ENCODE results near the gene PDE4B.

PDE4B gene

DNA sequence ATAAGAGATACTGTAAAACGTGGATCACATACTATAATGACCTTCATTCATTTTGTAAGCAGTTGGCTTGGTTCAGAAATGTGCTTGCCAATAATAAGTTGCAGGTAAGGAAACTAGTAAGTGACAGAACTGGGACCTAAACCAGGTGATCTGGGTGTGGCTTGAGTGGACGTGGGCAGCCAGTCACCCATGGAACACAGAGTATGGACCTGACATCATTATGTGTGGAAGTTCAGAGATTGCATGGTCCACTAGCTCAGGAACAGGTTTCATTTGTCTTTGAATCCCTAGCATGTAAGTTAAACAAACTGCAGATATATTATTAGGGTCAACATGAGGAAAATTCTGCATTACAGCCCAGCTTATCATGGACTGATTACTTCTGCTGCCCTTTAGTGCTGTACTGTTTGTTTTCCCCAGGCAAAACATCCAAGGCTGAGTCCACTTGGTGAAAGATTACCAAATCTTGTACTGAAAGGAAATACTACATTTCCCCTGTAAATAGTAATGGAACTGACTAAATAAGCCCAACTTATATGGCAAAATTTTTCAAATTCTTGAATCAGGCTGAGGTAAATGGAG, 414.0 kb downstream of the PDE4B start:
- TF ChIP-seq, protein P1, sequence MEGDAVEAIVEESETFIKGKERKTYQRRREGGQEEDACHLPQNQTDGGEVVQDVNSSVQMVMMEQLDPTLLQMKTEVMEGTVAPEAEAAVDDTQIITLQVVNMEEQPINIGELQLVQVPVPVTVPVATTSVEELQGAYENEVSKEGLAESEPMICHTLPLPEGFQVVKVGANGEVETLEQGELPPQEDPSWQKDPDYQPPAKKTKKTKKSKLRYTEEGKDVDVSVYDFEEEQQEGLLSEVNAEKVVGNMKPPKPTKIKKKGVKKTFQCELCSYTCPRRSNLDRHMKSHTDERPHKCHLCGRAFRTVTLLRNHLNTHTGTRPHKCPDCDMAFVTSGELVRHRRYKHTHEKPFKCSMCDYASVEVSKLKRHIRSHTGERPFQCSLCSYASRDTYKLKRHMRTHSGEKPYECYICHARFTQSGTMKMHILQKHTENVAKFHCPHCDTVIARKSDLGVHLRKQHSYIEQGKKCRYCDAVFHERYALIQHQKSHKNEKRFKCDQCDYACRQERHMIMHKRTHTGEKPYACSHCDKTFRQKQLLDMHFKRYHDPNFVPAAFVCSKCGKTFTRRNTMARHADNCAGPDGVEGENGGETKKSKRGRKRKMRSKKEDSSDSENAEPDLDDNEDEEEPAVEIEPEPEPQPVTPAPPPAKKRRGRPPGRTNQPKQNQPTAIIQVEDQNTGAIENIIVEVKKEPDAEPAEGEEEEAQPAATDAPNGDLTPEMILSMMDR (IDR thresholded peaks at IDR 0.05; ENCODE audit: borderline replicate concordance, control extremely low read depth, extremely low read depth, insufficient read depth, missing control alignments) = no peak
- in situ Hi-C loops (cut with MboI; ENCODE audit: low sequenced_read_pairs, unreplicated experiment) = no loop called here
- DNase-seq (ENCODE audit: low spot score) = no peak

DNA sequence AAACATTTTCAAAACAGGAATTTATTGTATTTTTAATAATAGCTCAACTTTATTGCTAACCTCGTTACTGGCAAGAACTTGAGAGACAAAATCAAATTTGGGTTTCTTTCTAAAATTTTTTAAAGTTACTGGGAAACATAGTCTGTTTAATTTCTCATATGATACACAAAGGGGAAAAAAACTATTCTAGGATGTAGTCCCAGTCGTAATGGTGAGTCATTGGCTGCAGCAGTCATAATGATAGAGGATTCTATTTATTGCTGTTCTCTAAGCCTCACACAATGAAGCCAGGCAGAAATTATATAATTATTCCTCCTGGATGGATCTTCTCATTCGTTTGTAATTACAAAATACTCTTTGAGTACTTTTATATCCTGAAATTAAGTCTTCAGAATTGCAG, 414.8 kb downstream of the PDE4B start:
- in situ Hi-C loops (cut with MboI; ENCODE audit: low sequenced_read_pairs, unreplicated experiment) = no loop called here
- no peak for DNase-seq (ENCODE audit: low spot score)
- TF ChIP-seq, protein P1 (IDR thresholded peaks at IDR 0.05; ENCODE audit: borderline replicate concordance, control extremely low read depth, extremely low read depth, insufficient read depth, missing control alignments) = no peak

DNA sequence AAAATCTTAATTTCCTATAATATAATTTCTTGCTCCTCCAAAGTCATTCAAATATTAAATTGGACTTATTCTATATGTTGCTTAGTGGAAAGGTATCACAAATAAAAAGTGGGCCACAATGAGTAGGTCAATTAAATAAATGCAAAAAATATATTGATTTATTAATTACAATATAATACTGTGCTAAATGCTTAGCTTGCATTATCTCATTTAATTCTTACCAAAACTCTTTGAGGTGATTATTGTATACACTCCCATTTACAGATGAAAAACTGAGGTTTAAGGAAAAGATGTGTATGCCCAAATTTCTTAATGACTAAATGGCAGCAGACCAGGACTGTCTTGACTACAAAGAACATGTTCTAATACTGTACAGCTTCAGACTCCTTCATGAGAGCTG, 415.9 kb downstream of the PDE4B start:
- in situ Hi-C loops (cut with MboI; ENCODE audit: low sequenced_read_pairs, unreplicated experiment) = no loop called here
- TF ChIP-seq, protein P1 (IDR thresholded peaks at IDR 0.05; ENCODE audit: borderline replicate concordance, control extremely low read depth, extremely low read depth, insufficient read depth, missing control alignments) = no peak
- DNase-seq (ENCODE audit: low spot score) = no peak

DNA sequence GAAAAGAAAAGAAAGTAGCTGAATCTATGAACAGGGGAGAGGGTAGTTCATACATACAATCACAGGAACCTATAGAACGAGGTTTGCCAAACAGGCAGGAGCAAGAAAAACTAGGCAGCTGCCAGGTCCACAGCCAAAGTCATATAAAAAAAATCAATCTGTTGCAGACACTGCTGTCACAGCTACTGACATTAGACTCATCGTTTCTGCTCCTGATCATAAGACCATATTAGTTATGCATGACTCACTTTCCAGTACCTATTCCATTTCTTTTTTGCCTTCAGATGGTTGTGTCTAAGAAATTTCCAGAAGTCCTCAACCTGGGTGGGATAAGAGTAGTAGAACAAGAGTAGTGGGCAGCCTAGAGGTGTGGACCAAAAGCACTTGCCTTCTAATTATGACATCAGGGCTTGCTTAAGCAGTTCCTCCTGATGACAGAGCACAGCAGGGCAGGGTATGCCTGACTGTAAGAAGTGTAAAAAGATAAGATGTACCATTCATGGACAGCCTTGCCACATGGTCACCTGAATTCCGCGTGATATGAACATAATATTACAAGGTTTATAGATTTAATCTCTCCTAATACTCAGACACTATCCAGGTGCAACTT, 418.0 kb downstream of the PDE4B start:
- in situ Hi-C loops (cut with MboI; ENCODE audit: low sequenced_read_pairs, unreplicated experiment) = no loop called here
- DNase-seq (ENCODE audit: low spot score) = no peak
- TF ChIP-seq, protein P1 (IDR thresholded peaks at IDR 0.05; ENCODE audit: borderline replicate concordance, control extremely low read depth, extremely low read depth, insufficient read depth, missing control alignments) = no peak

DNA sequence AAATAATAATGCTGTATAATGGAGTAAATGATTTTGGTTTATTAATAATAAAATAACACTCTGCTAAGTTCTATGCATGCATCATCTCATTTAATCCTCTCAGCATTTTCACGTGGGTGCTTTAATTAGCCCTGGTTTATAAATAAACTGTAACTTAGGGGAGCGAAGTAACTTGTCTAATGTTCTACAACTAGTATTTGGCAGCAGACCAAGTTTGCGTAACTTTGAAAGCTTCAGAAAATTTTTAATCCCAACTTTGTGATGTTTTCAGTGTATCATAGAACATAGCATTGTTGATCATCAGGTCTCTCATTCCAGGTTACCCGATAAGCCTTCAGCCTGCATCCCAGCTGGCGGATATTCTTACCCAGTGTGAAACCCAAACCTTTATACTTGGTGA, 418.8 kb downstream of the PDE4B start:
- in situ Hi-C loops (cut with MboI; ENCODE audit: low sequenced_read_pairs, unreplicated experiment) = no loop called here
- no peak for DNase-seq (ENCODE audit: low spot score)
- TF ChIP-seq, protein P1 (IDR thresholded peaks at IDR 0.05; ENCODE audit: borderline replicate concordance, control extremely low read depth, extremely low read depth, insufficient read depth, missing control alignments) = no peak

DNA sequence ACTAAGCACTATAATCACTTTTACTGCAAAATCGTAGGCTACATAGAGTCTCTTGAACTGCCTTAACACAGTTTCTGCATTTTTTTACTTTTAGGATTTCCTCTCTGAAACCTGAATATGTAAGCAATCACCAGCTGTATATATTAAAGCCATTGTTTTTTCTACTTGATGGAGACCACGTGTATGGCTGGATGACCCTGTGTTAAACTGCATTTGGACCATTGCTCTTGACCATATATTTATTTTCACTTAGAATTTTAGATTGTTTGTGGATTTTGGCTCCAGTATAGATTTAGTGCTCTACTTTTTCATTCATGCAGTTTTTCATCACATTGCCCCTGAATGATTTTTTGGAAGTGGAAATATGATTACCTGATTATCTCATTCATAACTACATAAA, 420.8 kb downstream of the PDE4B start:
- no peak for DNase-seq (ENCODE audit: low spot score)
- TF ChIP-seq, protein P1 (IDR thresholded peaks at IDR 0.05; ENCODE audit: borderline replicate concordance, control extremely low read depth, extremely low read depth, insufficient read depth, missing control alignments) = no peak
- in situ Hi-C loops (cut with MboI; ENCODE audit: low sequenced_read_pairs, unreplicated experiment) = no loop called here

Data from GM13976 (cell line).